ENCODE measurements around the gene CNBP.
"Not testable (repeated sequence)": the region's sequence is repeated elsewhere in the genome, so short reads cannot be mapped to it uniquely, and the experiment has no call there.

GRCh38 chr3:129141011-129141410, 42.7 kb downstream of the CNBP start:
- not testable (repeated sequence) for TF ChIP-seq GATAD2A (CRISPR knock-in tag; IDR thresholded peaks at IDR 0.05); EZH2 (conservative IDR thresholded peaks at IDR 0.05; ENCODE audit: low read depth, low read length); TCF7 (IDR thresholded peaks at IDR 0.05; ENCODE audit: low read depth)

Measured in HepG2 (cell line).